Chondrocyte (in vitro differentiated cells): ENCODE results near the gene HLA-DMB. TPM values are rescaled to one million over a fixed set of nuclear protein-coding genes. Genes with fewer than 3 reads are reported as not detected.

Experiments
- DNase-seq: peaks from one replicate; pipeline ENCODE4 v3.0.0; 2021; ENCODE audit warnings: mixed read lengths, low spot score
- H3K27ac Mint-ChIP-seq: one replicate; pipeline ENCODE4 v1.8.0; 2021; ENCODE audit warnings: mild to moderate bottlenecking, moderate library complexity, mixed read lengths; ENCODE audit not compliant: unreplicated experiment
- H3K27me3 Mint-ChIP-seq: 2 replicates; pipeline ENCODE4 v1.8.0; 2021; ENCODE audit warnings: low read depth, mixed read lengths
- H3K36me3 Mint-ChIP-seq: 2 replicates; pipeline ENCODE4 v1.8.0; 2021; ENCODE audit warnings: low read depth, mixed read lengths
- H3K4me1 Mint-ChIP-seq: 2 replicates; pipeline ENCODE4 v1.8.0; 2021; ENCODE audit warnings: low read depth, mild to moderate bottlenecking, mixed read lengths
- H3K4me3 Mint-ChIP-seq: one replicate; pipeline ENCODE4 v1.8.0; 2021; ENCODE audit warnings: mild to moderate bottlenecking, moderate library complexity, mixed read lengths; ENCODE audit not compliant: unreplicated experiment
- H3K9me3 Mint-ChIP-seq: 2 replicates; pipeline ENCODE4 v1.8.0; 2021; ENCODE audit warnings: low read depth, mixed read lengths
- total RNA-seq: library from RNA; stranded (reverse); gene quantifications from 3 replicates; pipeline ENCODE4 v1.2.1, GENCODE V29; 2021
- TF ChIP-seq, protein P1 (sequence below): fragments of 200-600 bp; sonication (generic); IDR thresholded peaks from 2 replicates; pipeline ENCODE4 v1.5.0; 2021; ENCODE audit warnings: antibody characterized with exemption, mild to moderate bottlenecking, moderate library complexity

Gene HLA-DMB
- total RNA-seq, 1 donor from 2014 or later = not detected

DNA sequence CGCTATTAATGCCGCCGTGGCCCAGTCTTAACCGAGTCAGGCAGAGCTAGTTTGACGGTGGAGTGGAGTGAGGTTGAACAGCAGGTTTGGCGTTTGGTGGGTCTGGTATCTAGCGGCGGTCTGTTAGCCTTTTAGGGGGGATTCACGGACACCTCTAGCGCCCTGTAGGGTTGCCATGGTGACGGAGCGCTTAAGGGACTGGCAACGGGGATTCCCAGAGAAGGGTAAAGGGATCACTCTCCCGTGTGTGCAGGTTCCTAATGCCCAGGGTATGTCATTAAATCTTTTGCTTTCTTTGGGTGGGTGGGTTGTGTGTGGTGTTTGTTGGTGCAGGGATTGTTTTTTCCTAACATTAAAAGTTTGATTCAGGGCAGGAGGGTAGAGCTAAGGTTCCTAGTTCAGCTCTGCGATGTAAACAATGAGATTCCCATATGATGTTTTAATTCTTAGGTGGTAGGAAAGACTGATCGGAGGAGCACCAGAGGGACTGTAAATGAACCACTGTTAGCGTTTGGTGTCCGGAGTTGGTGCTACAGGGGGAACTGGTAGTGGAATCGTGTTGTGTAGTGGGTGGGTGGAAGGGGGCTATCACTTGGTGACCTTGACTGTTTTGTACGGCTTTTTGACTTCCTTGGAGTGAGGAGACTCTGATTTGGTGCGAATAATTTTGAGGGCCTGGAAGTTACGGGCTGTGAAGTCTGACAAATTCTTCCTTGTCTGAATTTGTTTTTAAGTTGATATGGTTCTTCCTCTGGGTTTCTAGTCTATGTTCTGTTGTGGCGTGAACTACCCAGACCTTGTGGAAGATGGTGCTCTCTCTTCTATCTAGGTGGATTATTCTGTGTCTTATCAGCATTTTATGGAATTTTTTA lies 32.6 kb upstream of the HLA-DMB start:
- DNase-seq = no peak

DNA sequence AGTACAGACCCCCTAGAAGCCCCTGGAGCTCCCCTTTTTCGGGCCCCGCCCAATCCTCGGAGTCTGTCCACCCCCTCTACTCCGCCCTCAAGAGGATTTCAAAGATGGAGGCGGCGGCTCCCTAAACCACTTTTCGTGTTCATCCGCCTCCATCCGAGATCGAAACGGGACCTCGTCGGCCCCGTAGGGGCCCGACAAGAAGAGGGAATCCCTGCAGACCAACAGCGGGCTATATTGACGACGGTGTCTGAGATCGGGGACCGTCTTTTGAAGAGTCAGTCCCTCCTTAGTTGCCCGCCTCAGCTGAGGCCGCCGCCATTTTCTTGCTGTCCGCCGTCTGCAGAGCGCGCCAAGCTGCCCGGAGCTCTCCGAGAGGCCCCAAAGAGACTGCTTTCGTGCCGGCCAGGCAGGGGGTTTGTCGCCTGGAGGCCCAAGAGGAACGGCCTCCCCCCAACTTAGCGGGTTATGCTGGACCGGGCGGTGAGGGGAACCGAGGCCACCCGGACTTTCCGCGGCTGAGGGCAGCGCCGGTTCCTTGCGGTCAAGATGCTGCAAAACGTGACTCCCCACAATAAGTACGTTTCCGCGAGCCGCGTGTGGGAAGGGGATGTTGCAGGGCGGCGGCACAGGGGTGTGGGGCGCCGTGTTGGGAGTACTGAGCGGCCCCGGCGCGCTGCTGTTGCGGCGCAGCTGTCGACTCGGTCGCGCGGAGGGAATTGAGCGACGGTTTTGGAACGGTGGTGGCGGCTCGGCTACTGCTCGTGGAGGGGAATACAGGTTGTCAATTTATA lies 31.7 kb upstream of the HLA-DMB start:
- Mint-ChIP-seq H3K9me3 (no peaks in the 10 kb centered on the region), H3K4me1 (peaks cover 31% of the 10 kb centered on the region), H3K4me3 (peak overlapping the region; percentile 94), H3K27me3 (no peaks in the 10 kb centered on the region), H3K27ac (peak overlapping the region; percentile 100), H3K36me3 (peaks cover 57% of the 10 kb centered on the region)
- TF ChIP-seq, protein P1, sequence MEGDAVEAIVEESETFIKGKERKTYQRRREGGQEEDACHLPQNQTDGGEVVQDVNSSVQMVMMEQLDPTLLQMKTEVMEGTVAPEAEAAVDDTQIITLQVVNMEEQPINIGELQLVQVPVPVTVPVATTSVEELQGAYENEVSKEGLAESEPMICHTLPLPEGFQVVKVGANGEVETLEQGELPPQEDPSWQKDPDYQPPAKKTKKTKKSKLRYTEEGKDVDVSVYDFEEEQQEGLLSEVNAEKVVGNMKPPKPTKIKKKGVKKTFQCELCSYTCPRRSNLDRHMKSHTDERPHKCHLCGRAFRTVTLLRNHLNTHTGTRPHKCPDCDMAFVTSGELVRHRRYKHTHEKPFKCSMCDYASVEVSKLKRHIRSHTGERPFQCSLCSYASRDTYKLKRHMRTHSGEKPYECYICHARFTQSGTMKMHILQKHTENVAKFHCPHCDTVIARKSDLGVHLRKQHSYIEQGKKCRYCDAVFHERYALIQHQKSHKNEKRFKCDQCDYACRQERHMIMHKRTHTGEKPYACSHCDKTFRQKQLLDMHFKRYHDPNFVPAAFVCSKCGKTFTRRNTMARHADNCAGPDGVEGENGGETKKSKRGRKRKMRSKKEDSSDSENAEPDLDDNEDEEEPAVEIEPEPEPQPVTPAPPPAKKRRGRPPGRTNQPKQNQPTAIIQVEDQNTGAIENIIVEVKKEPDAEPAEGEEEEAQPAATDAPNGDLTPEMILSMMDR = no peak
- DNase-seq = peak; percentile 90

More for the DNA sequence above, 32.6 kb upstream of the HLA-DMB start:
- Mint-ChIP-seq H3K4me3 (peak overlapping the region; percentile 94), H3K27me3 (no peaks in the 10 kb centered on the region), H3K36me3 (peaks cover 66% of the 10 kb centered on the region), H3K27ac (peak overlapping the region; percentile 100), H3K9me3 (no peaks in the 10 kb centered on the region), H3K4me1 (peaks cover 37% of the 10 kb centered on the region)
- TF ChIP-seq, protein P1 = no peak

- Mint-ChIP-seq H3K27ac (peak overlapping the region; percentile 100), H3K36me3 (peaks cover 50% of the 10 kb centered on the region), H3K4me1 (peaks cover 31% of the 10 kb centered on the region), H3K4me3 (peak overlapping the region; percentile 94), H3K9me3 (no peaks in the 10 kb centered on the region), H3K27me3 (no peaks in the 10 kb centered on the region)
- TF ChIP-seq, protein P1 = no peak
- DNase-seq = peak; percentile 99
These were observed 30.9 kb upstream of the HLA-DMB start for GRCh38 chr6:32971581-32972352.

- TF ChIP-seq, protein P1 = no peak
- no peak for DNase-seq
- Mint-ChIP-seq H3K4me1 (peaks cover 29% of the 10 kb centered on the region), H3K4me3 (peak overlapping the region; percentile 94), H3K9me3 (no peaks in the 10 kb centered on the region), H3K27me3 (no peaks in the 10 kb centered on the region), H3K36me3 (peaks cover 45% of the 10 kb centered on the region), H3K27ac (peak overlapping the region; percentile 100)
These were observed 30.4 kb upstream of the HLA-DMB start for GRCh38 chr6:32971242-32971580.
